GM18505 (cell line): Measurements from ENCODE around the gene CCL23.

Source experiments
- ATAC-seq: cut with Tn5 transposase; IDR thresholded peaks from one replicate; pipeline ENCODE4 v1.9.1; 2021; ENCODE audit not compliant: unreplicated experiment
- POLR2A ChIP-seq: IDR thresholded peaks from 4 replicates; pipeline ENCODE4 v1.6.1; 2011; ENCODE audit warnings: borderline replicate concordance; ENCODE audit not compliant: insufficient read depth, insufficient read length; ENCODE audit errors: extremely low read depth

CCL23 gene

DNA sequence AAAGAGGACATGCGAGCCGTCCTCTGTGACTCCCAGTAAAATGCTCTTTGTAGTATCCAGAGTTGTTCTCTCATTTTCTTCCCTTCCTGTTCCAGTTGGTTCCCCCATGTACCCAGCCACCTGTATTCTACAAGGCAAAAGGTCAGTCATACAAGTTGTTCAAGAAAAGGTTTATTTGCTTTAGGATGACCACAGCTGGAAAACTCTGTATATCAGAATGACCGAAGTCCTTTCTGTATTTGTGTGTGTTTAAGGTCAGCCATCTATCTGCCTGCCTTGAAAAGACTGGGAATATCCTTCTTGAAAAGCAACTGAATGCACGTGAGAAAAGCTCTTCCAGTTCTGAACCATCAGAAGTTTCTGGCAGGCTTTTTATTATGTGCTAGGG lies 44.8 kb downstream of the CCL23 start:
- TF ChIP-seq POLR2A = no peak
- no peak for ATAC-seq

DNA sequence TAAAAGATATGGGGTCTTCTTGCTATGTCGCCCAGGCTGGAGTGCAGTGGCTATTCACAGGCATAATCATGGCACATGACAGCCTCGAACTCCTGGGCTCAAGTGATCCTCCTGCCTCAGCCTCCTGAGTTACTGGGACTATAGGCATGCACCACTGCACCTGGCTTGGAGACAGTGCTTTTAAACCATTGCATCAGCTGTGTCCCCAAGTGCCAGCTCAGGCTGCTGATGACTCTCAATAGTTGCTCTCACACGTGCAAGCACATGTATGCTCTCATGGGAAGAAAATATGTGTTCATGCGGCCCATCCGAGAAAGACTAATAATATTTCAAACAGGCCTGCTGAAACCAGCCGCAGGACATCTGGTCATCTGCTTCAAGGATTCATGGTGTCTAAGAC lies 45.2 kb downstream of the CCL23 start:
- TF ChIP-seq POLR2A = no peak
- no peak for ATAC-seq

DNA sequence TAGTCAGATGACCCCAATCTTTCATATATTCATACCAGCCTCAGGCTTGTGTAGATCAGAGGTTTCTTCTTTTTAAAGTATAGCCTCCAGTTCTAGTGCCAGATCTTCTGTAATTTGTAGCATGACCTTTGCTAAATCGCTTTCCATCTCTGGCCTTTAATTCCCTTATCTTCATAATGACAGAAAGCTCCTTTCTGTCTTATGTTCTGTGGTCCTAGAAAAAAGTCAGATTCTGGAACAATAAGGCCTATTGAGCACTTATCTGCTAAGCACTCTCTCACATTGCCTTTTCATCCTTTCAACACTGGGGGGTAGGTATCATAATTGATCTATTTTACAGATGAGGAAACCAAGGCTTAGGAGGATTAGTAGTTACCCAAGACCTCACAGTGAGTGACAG lies 45.7 kb downstream of the CCL23 start:
- no peak for ATAC-seq

DNA sequence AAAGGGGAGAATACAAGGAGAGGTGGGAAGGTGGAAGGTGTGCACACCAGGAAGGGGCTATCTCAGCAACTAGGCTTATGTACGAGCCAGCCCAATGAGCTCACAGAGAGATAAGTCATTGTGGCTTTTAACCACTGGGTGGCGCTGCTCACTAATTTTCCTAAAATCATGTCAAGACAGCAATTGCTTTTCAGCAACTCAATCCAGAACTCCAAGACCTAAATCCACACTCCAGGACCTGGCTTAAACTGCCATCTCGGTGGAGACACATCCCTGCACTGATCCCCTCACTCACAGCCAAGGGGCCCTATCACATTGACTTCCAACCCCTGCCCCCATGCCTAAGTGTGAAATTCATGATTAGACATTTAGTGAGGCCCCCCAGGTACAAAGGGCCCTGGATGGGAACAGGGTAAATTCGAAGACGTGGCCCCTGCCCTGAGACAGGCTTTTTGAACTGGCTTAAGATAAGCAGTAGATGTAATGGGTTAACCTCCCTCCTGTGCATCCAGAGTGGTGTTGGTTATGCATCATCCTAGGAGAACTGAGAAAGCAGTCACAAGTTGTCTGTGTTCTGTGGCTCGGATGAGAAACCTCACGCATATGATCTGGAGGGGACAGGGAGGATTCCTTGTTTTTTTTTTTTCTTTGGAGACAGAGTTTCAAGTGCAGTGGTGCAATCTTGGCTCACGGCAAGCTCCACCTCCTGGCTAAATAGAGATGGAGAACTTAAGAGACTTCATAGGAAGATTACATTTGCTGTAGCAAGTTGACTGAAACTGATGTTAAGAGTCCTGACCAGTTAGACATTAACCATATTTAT lies 48.0 kb downstream of the CCL23 start:
- ATAC-seq = no peak
- TF ChIP-seq POLR2A = no peak

More for the DNA sequence above, 45.7 kb downstream of the CCL23 start:
- no peak for TF ChIP-seq POLR2A

DNA sequence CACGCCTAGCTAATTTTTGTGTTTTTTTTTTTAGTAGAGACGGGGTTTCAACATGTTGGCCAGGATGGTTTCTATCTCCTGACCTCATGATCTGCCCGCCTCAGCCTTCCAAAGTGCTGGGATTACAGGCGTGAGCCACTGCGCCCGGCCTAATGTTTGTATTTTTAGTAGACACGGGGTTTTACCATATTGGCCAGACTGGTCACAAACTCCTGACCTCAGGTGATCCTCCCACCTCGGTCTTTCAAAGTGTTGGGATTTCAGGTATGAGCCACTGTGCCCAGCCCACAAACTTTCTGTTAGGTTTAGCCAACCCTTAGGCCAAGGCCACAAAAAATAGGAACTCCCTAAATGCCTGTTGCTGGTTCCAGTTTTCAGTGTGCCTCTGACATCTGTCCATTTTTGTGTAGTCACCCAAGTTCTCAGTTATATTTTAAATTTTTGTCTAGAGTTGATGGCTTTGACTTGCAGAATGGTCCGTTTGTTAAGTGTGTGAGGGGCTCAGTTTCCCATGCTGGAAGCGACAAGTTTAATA lies 49.2 kb downstream of the CCL23 start:
- no peak for TF ChIP-seq POLR2A
- no peak for ATAC-seq

DNA sequence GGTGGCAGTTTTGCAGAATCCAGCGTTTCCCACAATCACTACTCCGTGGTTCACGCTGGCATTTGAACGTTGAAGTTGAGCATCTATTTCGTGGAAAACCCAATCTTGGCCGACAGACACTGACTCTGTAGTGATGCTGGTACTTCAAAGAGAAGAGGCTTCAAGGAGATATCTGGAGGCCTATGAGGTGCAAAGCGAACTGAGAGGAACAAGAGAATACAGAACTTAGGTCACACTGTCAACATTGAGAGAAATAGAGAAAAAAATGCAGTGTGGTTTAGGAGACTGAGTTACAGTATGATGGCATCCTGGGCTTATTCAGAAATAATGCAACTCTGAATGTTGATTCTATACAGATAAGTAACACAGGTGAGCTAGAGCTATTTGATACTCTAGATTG lies 52.5 kb downstream of the CCL23 start:
- ATAC-seq = no peak
- TF ChIP-seq POLR2A = no peak

DNA sequence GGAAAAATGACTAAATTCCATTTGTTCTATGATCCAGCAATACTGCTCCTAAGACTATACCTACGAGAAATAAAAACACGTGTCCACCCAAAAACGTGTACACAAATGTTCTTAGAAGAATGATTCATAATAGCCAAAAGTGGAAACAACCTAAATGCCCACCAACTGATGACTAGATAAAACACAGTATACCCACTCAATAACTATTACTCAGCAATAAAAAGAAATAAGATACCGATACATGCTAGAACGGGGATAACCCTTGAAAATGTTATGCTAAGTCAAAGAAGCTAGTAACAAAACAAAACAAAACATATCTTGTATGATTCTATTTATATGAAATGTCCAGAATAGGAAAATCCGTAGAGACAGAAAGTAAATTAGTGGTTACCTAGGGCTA lies 54.1 kb downstream of the CCL23 start:
- TF ChIP-seq POLR2A = no peak

More for the DNA sequence above, 54.1 kb downstream of the CCL23 start:
- no peak for ATAC-seq
